HepG2 (cell line): ENCODE results near the gene HAGHL. TPM values are rescaled to one million over a fixed set of nuclear protein-coding genes. Genes with fewer than 3 reads are reported as not detected.

Source experiments
- BRCA1 ChIP-seq: sonication (generic); formaldehyde crosslinking; IDR thresholded peaks from 2 replicates; pipeline ENCODE4 v1.4.0; 2020; ENCODE audit warnings: missing genetic modification reagents
- HNF1A ChIP-seq, 2 experiments: sonication (generic) in 1 of 2; formaldehyde crosslinking in 1 of 2; IDR thresholded peaks; 2 replicates each; pipeline versions ENCODE4 v1.4.0 to v1.6.1; 2016 to 2020; ENCODE audit warnings: borderline replicate concordance in 1 of 2, low read depth in 1 of 2, mild to moderate bottlenecking in 1 of 2, missing genetic modification reagents in 1 of 2
- HNF4G ChIP-seq, 2 experiments: sonication (generic) in 1 of 2; formaldehyde crosslinking in 1 of 2; IDR thresholded peaks; 2 replicates each; pipeline versions ENCODE4 v1.4.0 to v1.6.1; 2011 to 2020; ENCODE audit warnings: borderline replicate concordance in 2 of 2, low read depth in 2 of 2, mild to moderate bottlenecking in 2 of 2, low read length in 1 of 2, missing genetic modification reagents in 1 of 2, moderate library complexity in 1 of 2
- IKZF4 ChIP-seq: sonication (generic); formaldehyde crosslinking; IDR thresholded peaks from 2 replicates; pipeline ENCODE4 v1.5.1; 2020; ENCODE audit warnings: borderline replicate concordance, mild to moderate bottlenecking, low read depth, missing genetic modification reagents; ENCODE audit errors: not compliant biosample characterization
- KDM1A ChIP-seq: IDR thresholded peaks from 2 replicates; pipeline ENCODE4 v1.6.1; 2016; ENCODE audit warnings: missing compliant biosample characterization
- MXI1 ChIP-seq: IDR thresholded peaks from 3 replicates; pipeline ENCODE4 v1.6.1; 2012; ENCODE audit warnings: low read depth, low read length, inconsistent platforms, borderline replicate concordance
- NFIC ChIP-seq: IDR thresholded peaks from 2 replicates; pipeline ENCODE4 v1.6.1; 2012; ENCODE audit warnings: mild to moderate bottlenecking, low read length, inconsistent platforms
- RARA ChIP-seq: IDR thresholded peaks from 2 replicates; pipeline ENCODE4 v1.6.1; 2016; ENCODE audit warnings: missing genetic modification reagents, missing compliant biosample characterization
- SMAD3 ChIP-seq: sonication (generic); formaldehyde crosslinking; IDR thresholded peaks from 2 replicates; pipeline ENCODE4 v1.4.0; 2020; ENCODE audit warnings: missing genetic modification reagents
- SOX5 ChIP-seq: IDR thresholded peaks from 2 replicates; pipeline ENCODE4 v1.6.1; 2016; ENCODE audit warnings: borderline replicate concordance
- STAT6 ChIP-seq: sonication (generic); formaldehyde crosslinking; IDR thresholded peaks from 2 replicates; pipeline ENCODE4 v1.4.0; 2020; ENCODE audit warnings: missing genetic modification reagents, mild to moderate bottlenecking, borderline replicate concordance
- ZBTB44 ChIP-seq: sonication (generic); formaldehyde crosslinking; IDR thresholded peaks from 2 replicates; pipeline ENCODE4 v1.4.0; 2020; ENCODE audit warnings: missing genetic modification reagents
- ZNF235 ChIP-seq: sonication (generic); formaldehyde crosslinking; IDR thresholded peaks from 2 replicates; pipeline ENCODE4 v1.8.1; 2023; ENCODE audit warnings: mild to moderate bottlenecking, missing genetic modification reagents, borderline replicate concordance
- ZNF276 ChIP-seq: sonication (generic); formaldehyde crosslinking; IDR thresholded peaks from 2 replicates; pipeline ENCODE4 v1.4.0; 2020; ENCODE audit warnings: mild to moderate bottlenecking, low read depth, missing genetic modification reagents
- ZNF580 ChIP-seq: IDR thresholded peaks from 2 replicates; pipeline ENCODE4 v1.6.1; 2016; ENCODE audit warnings: low read depth, borderline replicate concordance
- ZNF740 ChIP-seq: sonication (generic); formaldehyde crosslinking; IDR thresholded peaks from 2 replicates; pipeline ENCODE4 v1.4.0; 2020; ENCODE audit warnings: missing genetic modification reagents
- ZNF772 ChIP-seq: sonication (generic); formaldehyde crosslinking; IDR thresholded peaks from 2 replicates; pipeline ENCODE4 v1.5.0; 2020; ENCODE audit warnings: mild to moderate bottlenecking, missing genetic modification reagents
- polyA plus RNA-seq, 8 experiments: library from polyadenylated mRNA; depleted of rRNA in 3 of 8; stranded (reverse) in 7 of 8; unstranded in 1 of 8; fragments of >200 nt; fragmentation: Illumina TruSeq in 4 of 8; extraction: Trizol in 4 of 8; gene quantifications; 2 replicates each; pipeline versions ENCODE4 v1.2.1 to v1.2.3, GENCODE V29; 2011 to 2016; ENCODE audit warnings: low read depth in 4 of 8, missing spikeins in 1 of 8, mixed read lengths in 1 of 8; ENCODE audit not compliant: insufficient read depth in 1 of 8
- total RNA-seq, 5 experiments: library from RNA; depleted of rRNA; stranded (reverse); fragments of >200 nt; fragmentation: Illumina TruSeq; extraction: Trizol; gene quantifications; 2 replicates each; pipeline ENCODE4 v1.2.3, GENCODE V29; 2016; ENCODE audit warnings: low read depth in 1 of 5

The HAGHL gene
- total and polyA plus RNA-seq, 2 of the 13 experiments (the other 11 are each of a cell fraction or from before 2014, with no cell fraction given), result 3.4 to 8.4 TPM

- TF ChIP-seq SMAD3 (CRISPR knock-in tag), result no peak
- TF ChIP-seq NFIC, result no peak
- no peak for TF ChIP-seq HNF4G (IDR thresholded peaks at IDR 0.05; ENCODE audit: borderline replicate concordance, low read depth, low read length)
- no peak for TF ChIP-seq HNF4G (CRISPR knock-in tag; IDR thresholded peaks at IDR 0.05; ENCODE audit: borderline replicate concordance, low read depth)
- no peak for TF ChIP-seq KDM1A
- no peak for TF ChIP-seq HNF1A (IDR thresholded peaks at IDR 0.05; ENCODE audit: low read depth)
- no peak for TF ChIP-seq HNF1A (CRISPR knock-in tag; IDR thresholded peaks at IDR 0.05; ENCODE audit: borderline replicate concordance)
- TF ChIP-seq RARA, result no peak
- no peak for TF ChIP-seq IKZF4 (CRISPR knock-in tag)
- no peak for TF ChIP-seq ZNF235 (CRISPR knock-in tag)
- no peak for TF ChIP-seq ZNF580
- no peak for TF ChIP-seq SOX5 (CRISPR knock-in tag)
- TF ChIP-seq BRCA1 (CRISPR knock-in tag), result no peak
- TF ChIP-seq MXI1, result no peak
- TF ChIP-seq STAT6 (CRISPR knock-in tag), result no peak
- TF ChIP-seq ZNF772 (CRISPR knock-in tag), result no peak
- no peak for TF ChIP-seq ZBTB44 (CRISPR knock-in tag)
- no peak for TF ChIP-seq ZNF276 (CRISPR knock-in tag)
- TF ChIP-seq ZNF740 (CRISPR knock-in tag), result no peak
These were observed 528 bp downstream of the HAGHL start (continued) for GRCh38 chr16:727291-727977.
